Stimulated activated CD8-positive, alpha-beta memory T cell treated with anti-CD3 and anti-CD28 coated beads, Interleukin-12 subunit alpha, Interleukin-12 subunit beta, amount 100 ng/mL, for 1 hour (primary cell): ENCODE results near the gene FGF19.

ENCODE experiments used
- DNase-seq: peaks from one replicate; pipeline ENCODE4 v3.0.0-alpha.2; 2020; ENCODE audit warnings: low read depth

The FGF19 gene

GRCh38 chr11:69667619-69668604 is 35.9 kb downstream of the FGF19 start:
- DNase-seq = no peak

GRCh38 chr11:69666752-69667536 is 36.9 kb downstream of the FGF19 start:
- no peak for DNase-seq

- DNase-seq = no peak
These were observed 37.6 kb downstream of the FGF19 start for GRCh38 chr11:69666261-69666660.

- DNase-seq = no peak
These were observed 38.2 kb downstream of the FGF19 start for GRCh38 chr11:69665669-69666068.

GRCh38 chr11:69664901-69665300 is 38.9 kb downstream of the FGF19 start:
- DNase-seq = no peak

- no peak for DNase-seq
These were observed 39.6 kb downstream of the FGF19 start for GRCh38 chr11:69664103-69664775.

DNA sequence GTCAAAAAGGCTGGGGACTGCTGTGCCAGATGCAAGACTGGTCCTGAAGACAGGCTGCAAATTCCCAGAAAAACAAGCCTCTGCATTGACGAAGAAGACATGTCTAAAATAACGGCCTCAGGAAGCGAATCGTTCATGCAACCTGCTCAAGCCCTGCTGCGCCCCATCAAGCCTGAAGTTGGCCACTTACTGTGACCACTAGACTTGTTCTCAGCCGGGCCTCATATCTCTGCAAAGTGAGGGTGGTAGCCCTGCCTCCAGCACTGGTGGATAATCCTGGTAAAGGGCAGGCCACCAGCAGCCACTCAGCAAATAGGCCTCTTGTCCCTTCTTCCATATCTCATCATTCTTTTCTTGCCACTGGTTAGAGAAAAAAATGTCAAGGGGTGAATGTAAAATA is 40.5 kb downstream of the FGF19 start:
- no peak for DNase-seq

DNA sequence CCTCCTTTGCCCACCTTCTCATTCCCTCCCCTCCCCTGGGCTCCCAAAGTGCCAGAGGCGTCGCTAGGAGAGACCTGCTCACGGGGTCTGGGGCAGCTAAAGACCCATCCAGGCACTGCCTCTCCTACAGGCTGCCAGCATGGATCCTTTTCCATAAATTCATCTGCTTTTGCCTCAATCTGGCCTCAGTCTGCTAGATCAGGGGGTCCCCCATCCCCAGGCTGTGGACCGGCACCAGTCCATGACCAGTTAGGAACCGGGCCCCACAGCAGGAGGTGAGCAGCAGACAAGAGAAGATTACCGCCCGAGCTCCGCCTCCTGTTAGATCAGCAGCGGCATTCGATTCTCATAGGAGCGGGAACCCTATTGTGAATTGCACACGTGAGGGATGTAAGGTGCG is 41.0 kb downstream of the FGF19 start:
- no peak for DNase-seq

GRCh38 chr11:69662021-69662698 is 41.7 kb downstream of the FGF19 start:
- no peak for DNase-seq

GRCh38 chr11:69661413-69661715 is 42.5 kb downstream of the FGF19 start:
- DNase-seq = no peak

- no peak for DNase-seq
These were observed 43.8 kb downstream of the FGF19 start for GRCh38 chr11:69660001-69660500.

- no peak for DNase-seq
These were observed 44.2 kb downstream of the FGF19 start for GRCh38 chr11:69659591-69659990.

DNA sequence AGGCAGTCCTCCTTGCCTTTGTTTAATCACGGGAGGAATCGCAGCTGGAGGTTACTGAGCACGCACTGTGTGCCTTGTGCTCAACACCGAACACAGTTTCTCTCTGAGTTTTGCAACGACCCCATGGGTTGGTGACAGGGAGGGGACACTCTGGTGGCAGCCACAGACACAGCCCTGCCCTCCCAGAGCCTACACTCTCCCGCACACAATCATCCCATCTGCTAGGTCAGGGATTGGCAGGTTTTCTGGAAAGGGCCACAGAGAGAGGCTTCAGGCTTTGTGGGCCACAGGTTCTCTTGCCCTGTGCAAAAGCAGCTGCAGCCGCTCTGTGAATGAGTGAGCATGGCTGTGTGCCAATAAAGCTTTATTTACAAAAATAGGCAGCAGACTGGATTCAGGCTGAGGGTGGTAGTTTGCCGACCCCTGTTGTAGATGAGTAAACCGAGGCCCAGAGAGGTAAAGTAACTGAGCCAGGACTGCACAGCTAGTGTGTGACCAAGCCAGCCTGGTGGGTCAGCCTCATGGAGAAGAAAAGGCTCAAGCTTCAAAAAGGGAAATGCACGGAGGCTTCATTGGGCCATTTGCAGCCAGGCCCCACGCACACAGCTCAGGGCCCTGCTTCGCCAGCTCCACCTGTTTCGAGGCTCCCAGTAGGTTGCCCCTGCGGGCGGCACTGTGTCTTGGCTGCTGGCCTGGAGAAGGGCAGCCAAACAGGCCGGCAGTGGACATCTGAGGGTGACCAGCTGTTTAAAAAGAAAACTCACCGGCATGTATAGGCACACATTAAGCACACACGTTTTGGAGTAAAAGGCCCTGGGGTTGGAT is 45.0 kb downstream of the FGF19 start:
- DNase-seq = no peak

DNA sequence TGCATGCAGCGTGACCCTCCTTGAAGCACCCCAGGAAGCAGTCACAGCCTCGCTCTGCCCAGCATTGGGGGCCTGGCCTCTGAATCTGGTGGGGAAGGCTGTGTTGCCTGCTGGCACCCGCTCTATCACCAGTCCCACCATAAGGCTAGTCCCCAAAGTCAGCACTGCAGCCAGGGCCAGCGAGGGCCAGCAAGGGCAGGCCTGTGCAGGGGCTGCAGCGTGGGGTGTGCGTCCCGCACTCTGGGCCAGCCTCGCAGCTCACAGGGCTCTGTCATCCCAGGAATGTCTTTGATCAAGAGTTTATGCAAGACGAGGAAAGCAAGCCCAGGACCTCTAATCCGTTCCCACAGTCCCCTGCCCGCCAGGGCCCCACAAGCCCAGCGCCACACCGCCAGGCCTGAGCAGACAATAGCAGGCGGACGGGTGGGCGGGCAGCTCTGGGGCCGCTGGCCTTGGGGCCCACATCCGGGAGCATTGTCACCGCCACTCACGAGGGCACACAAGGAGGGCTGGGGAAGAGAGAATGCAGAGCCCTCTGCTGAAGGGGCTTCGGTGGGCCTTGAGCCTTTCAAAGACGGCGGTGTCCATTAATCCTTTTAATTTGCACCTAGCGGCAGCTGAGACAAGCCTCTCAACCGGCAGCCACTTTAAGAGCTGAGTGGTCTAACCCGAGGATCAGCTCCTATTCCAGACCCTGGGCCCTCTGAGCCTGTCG is 45.8 kb downstream of the FGF19 start:
- no peak for DNase-seq

DNA sequence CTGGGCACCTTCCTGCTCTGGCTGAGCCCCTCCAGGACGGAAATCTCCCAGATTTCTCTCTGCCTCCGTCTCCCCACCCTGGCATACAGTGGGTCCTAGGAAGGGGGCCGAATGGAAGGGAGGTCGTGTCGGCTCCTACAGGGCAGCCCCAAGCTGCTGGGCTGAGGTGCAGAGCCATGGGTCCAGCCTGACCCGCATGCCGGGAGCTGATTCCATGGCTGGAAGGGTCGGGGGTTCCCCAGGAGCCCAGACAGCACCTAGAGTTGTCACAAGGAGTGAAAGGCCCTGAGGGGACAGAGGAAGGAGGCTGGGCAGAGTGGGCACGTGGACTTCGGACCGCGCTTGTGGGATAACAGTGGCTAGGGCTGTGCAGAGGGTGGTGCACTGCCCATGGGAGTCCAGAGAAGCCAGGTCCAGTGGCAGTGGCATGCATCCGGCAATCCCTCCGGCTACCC is 46.3 kb downstream of the FGF19 start:
- no peak for DNase-seq

DNA sequence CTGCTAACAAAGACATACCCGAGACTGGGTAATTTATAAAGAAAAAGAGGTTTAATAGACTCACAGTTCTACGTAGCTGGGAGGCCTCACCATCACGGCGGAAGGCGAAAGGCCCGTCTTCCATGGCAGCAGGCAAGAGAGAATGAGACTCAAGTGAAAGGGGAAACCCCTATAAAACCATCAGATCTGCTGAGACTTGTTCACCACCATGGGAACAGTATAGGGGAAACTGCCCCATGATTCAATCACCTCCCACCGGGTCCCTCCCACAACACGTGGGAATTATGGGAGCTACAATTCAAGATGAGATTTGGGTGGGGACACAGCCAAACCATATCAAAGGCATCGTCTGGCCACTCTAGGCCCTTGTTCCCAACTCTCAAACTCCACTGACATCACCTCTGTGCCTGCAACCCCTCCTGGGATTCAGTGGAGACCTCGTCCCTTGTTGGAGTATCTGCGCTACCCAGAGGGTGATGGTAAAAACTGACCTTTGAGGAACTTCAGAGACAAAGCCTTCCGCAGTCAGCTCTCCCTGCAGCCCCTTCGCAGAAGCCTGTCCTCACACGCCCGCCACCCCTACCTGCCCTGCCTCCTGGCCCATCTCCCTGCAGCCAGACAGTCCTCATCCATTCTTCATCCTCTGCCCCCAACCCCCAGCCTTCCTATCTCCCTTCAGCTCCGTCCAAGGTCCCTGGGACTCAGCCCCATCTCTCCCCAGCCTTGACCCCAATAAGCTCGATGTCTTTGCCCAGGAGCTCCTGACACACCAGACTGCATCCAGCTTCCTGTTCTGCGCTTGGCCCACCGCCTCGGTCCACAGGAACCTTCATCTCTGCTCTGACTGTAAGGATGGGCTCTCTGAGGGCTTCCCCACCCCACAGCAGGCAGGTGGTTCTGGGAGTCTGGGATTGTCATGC is 47.0 kb downstream of the FGF19 start:
- DNase-seq = no peak

GRCh38 chr11:69655479-69656428 is 48.1 kb downstream of the FGF19 start:
- no peak for DNase-seq
